PC-9 (cell line): ENCODE measurements around the gene HDAC7. TPM values are rescaled to one million over a fixed set of nuclear protein-coding genes. Genes with fewer than 3 reads are reported as not detected.

Source experiments
- BruUV-seq: library from RNA; stranded (reverse); fragments of 400-500 nt; replicated peaks from 2 replicates; lab custom pipeline; 2021; lab: Mats Ljungman, UMichigan
- CTCF ChIA-PET: fragments of 300-600 bp; sonication (Branson Sonifier 250); formaldehyde crosslinking; loops from one replicate; lab custom pipeline; 2022; ENCODE audit warnings: antibody characterized with exemption; lab: Charles Lee
- POLR2A ChIA-PET: fragments of 300-600 bp; sonication (Branson Sonifier 250); formaldehyde crosslinking; loops from one replicate; lab custom pipeline; 2022; ENCODE audit warnings: antibody characterized with exemption; ENCODE audit not compliant: unreplicated experiment; lab: Charles Lee
- DNase-seq, 2 experiments: peaks; one replicate each; pipeline versions ENCODE4 v3.0.0 to v3.0.0-alpha.2; 2015 to 2022; ENCODE audit warnings: mixed read lengths in 1 of 2
- H2AFZ ChIP-seq: fragments of 200-600 bp; sonication (generic); 2 replicates; pipeline ENCODE4 v1.8.1; 2017; ENCODE audit warnings: antibody characterized with exemption
- H3F3A ChIP-seq: fragments of 200-600 bp; sonication (generic); 2 replicates; pipeline ENCODE4 v1.8.1; 2017; ENCODE audit warnings: antibody characterized with exemption, mild to moderate bottlenecking, low read depth; ENCODE audit not compliant: insufficient read depth
- H3K27ac ChIP-seq: fragments of 200-600 bp; sonication (generic); 2 replicates; pipeline ENCODE4 v1.6.1; 2016; ENCODE audit warnings: mixed run types
- H3K27me3 ChIP-seq: fragments of 200-600 bp; sonication (generic); 2 replicates; pipeline ENCODE4 v1.6.1; 2016; ENCODE audit warnings: low read depth, mixed run types; ENCODE audit not compliant: insufficient read depth
- H3K36me3 ChIP-seq: fragments of 200-600 bp; sonication (generic); 2 replicates; pipeline ENCODE4 v1.6.1; 2016; ENCODE audit warnings: low read depth, mixed run types
- H3K4me1 ChIP-seq: fragments of 200-600 bp; sonication (generic); replicated peaks from 2 replicates; pipeline ENCODE4 v1.6.1; 2016; ENCODE audit warnings: mixed run types; ENCODE audit not compliant: insufficient read depth
- H3K4me2 ChIP-seq: fragments of 200-600 bp; sonication (generic); 2 replicates; pipeline ENCODE4 v1.6.1; 2017; ENCODE audit warnings: mixed run types
- H3K4me3 ChIP-seq: fragments of 200-600 bp; sonication (generic); 2 replicates; pipeline ENCODE4 v1.6.1; 2016; ENCODE audit warnings: mixed run types
- H3K79me2 ChIP-seq: fragments of 200-600 bp; sonication (generic); 2 replicates; pipeline ENCODE4 v1.6.1; 2017; ENCODE audit warnings: low read depth, mixed run types
- H3K9me2 ChIP-seq: fragments of 200-600 bp; sonication (generic); 2 replicates; pipeline ENCODE4 v1.8.1; 2017; ENCODE audit warnings: mild to moderate bottlenecking; ENCODE audit not compliant: insufficient read depth
- H3K9me3 ChIP-seq: fragments of 200-600 bp; sonication (generic); 2 replicates; pipeline ENCODE4 v1.8.1; 2016; ENCODE audit warnings: low read depth; ENCODE audit not compliant: insufficient read depth
- H4K20me1 ChIP-seq: fragments of 200-600 bp; sonication (generic); 2 replicates; pipeline ENCODE4 v1.8.1; 2017; ENCODE audit not compliant: insufficient read depth
- EZH2 ChIP-seq: fragments of 200-600 bp; sonication (generic); IDR thresholded peaks from 2 replicates; pipeline ENCODE4 v1.8.0; 2017; ENCODE audit warnings: antibody characterized with exemption, low read depth
- intact Hi-C: fragments of 100-400 bp; cut with micrococcal nuclease; formaldehyde crosslinking; loops from one replicate; pipeline ENCODE4 v1.10.0; 2022; ENCODE audit not compliant: unreplicated experiment
- total RNA-seq: library from RNA; stranded (reverse); gene quantifications from 2 replicates; pipeline ENCODE4 v1.2.3, GENCODE V29; 2021
- TF ChIP-seq, protein P1 (sequence below): fragments of 200-600 bp; sonication (generic); conservative IDR thresholded peaks from 2 replicates; pipeline ENCODE4 v1.6.1; 2017; ENCODE audit warnings: mixed run types, antibody characterized with exemption, mild to moderate bottlenecking, moderate library complexity

The HDAC7 gene
- total RNA-seq, 1 experiment from 2014 or later, result 106 TPM

DNA sequence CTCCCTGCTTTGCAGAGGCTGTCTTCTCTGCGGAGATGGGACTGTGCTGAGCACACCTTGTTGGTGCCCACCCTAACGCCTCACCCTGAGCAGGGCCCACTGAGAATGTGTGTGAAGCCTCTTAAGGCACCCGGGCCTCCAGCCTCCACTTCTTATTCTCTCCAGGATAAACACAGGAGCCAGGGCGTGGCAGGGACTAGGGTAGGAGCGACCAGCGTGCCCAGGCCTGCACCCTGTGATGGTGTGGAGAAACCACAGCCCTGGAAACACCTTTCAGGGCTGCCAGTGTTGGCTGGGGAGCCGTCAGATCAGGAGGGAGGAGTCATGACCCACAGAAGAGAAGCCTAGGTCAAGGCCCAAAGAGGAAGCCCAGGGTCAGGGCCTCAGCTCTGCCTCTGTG, 43.8 kb upstream of the HDAC7 start:
- Histone ChIP-seq H3K4me3 (no peak overlapping the region), H3K27ac (no peak overlapping the region), H3K9me2 (no peaks in the 10 kb centered on the region), H3K4me2 (no peak overlapping the region), H3K79me2 (no peaks in the 10 kb centered on the region), H3F3A (peaks cover 6% of the 10 kb centered on the region; the same call in 1 of the 2 replicates), H3K27me3 (no peaks in the 10 kb centered on the region), H3K4me1 (peaks cover 8% of the 10 kb centered on the region), H3K36me3 (no peaks in the 10 kb centered on the region), H2AFZ (no peak overlapping the region), H4K20me1 (no peaks in the 10 kb centered on the region), H3K9me3 (no peaks in the 10 kb centered on the region)
- no TSS peak for BruUV-seq
- intact Hi-C loops, result no loop called here
- DNase-seq, result no peak
- TF ChIP-seq, protein P1, sequence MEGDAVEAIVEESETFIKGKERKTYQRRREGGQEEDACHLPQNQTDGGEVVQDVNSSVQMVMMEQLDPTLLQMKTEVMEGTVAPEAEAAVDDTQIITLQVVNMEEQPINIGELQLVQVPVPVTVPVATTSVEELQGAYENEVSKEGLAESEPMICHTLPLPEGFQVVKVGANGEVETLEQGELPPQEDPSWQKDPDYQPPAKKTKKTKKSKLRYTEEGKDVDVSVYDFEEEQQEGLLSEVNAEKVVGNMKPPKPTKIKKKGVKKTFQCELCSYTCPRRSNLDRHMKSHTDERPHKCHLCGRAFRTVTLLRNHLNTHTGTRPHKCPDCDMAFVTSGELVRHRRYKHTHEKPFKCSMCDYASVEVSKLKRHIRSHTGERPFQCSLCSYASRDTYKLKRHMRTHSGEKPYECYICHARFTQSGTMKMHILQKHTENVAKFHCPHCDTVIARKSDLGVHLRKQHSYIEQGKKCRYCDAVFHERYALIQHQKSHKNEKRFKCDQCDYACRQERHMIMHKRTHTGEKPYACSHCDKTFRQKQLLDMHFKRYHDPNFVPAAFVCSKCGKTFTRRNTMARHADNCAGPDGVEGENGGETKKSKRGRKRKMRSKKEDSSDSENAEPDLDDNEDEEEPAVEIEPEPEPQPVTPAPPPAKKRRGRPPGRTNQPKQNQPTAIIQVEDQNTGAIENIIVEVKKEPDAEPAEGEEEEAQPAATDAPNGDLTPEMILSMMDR, result no peak
- no peak for TF ChIP-seq EZH2
- ChIA-PET POLR2A (no interaction called here), CTCF (interaction anchor here (0.6 kb wide), 1 partner anchor 97 kb away, joined by 12 read pairs; no protein-coding TSS in a partner anchor)

- H3K79me2 ChIP-seq, result no peaks in the 10 kb centered on the region
- no peak for DNase-seq
- no peaks in the 10 kb centered on the region for H3K27me3 ChIP-seq
- ChIA-PET POLR2A (no interaction called here), CTCF (no interaction called here)
- no peak overlapping the region for H3K4me2 ChIP-seq
- peaks cover 6% of the 10 kb centered on the region; the same call in 1 of the 2 replicates for H3F3A ChIP-seq
- no TSS peak for BruUV-seq
- H3K4me3 ChIP-seq, result no peak overlapping the region
- no peak for TF ChIP-seq EZH2
- TF ChIP-seq, protein P1, result no peak
- intact Hi-C loops, result no loop called here
- H2AFZ ChIP-seq, result no peak overlapping the region
- no peaks in the 10 kb centered on the region for H3K9me3 ChIP-seq
- no peaks in the 10 kb centered on the region for H3K36me3 ChIP-seq
- no peaks in the 10 kb centered on the region for H3K9me2 ChIP-seq
- no peaks in the 10 kb centered on the region for H4K20me1 ChIP-seq
- peaks cover 11% of the 10 kb centered on the region for H3K4me1 ChIP-seq
- H3K27ac ChIP-seq, result no peak overlapping the region
Observed at GRCh38 chr12:47862881-47863280, 43.2 kb upstream of the HDAC7 start.

GRCh38 chr12:47862167-47862750, 42.6 kb upstream of the HDAC7 start:
- intact Hi-C loops, result no loop called here
- no peak overlapping the region for H2AFZ ChIP-seq
- no TSS peak for BruUV-seq

More at GRCh38 chr12:47862167-47862750, 42.6 kb upstream of the HDAC7 start:
- Histone ChIP-seq H3K36me3 (no peaks in the 10 kb centered on the region), H3K4me1 (peaks cover 11% of the 10 kb centered on the region), H3K27ac (no peak overlapping the region), H4K20me1 (no peaks in the 10 kb centered on the region), H3K9me3 (no peaks in the 10 kb centered on the region), H3K4me2 (no peak overlapping the region), H3K27me3 (no peaks in the 10 kb centered on the region), H3K4me3 (no peak overlapping the region), H3F3A (peaks cover 6% of the 10 kb centered on the region; the same call in 1 of the 2 replicates), H3K79me2 (no peaks in the 10 kb centered on the region), H3K9me2 (no peaks in the 10 kb centered on the region)
- TF ChIP-seq, protein P1, result no peak
- no peak for TF ChIP-seq EZH2
- no peak for DNase-seq
- POLR2A ChIA-PET, result no interaction called here
- CTCF ChIA-PET, result interaction anchor here (0.6 kb wide), 1 partner anchor 87 kb away, joined by 3 read pairs; no protein-coding TSS in a partner anchor
